ENCODE measurements around the gene EVI2A.

DNA sequence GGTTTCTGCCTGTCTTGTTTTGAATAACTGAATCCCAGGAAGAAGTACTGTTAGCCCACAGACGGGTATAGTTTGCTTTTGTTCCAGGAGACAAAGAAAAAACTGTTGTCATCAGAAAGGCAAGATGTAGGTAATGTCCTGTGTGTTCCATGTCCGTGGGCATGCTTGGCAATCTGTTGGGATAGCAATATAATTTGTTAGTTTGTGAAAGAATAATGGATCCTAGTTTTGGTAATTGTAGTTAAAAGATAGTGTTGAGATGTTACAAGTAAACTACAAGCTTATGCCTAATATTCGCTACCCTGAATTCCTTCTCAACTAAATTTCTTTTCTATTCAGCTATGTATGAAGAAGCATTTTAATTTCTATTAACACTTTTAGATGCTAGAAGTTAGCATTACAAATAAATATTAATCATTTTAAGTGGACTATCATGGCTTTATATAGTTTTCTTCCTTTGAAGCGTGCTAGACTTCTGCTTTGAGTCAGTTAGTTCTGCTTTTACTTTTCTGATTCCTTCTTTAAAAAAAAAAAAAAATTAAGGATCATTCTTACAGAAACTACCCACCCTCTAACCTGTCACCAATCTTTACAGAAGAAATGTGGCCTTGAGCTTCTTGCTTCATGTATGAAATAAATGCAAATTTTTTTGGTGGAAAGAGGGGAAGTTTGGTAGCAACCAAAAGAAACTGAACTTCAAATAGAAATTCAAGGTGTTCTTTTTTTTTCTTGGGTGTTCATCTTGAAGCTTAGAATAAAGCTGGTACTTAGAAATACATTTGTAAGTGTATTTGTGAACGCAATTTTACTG lies 2.4 kb downstream of the EVI2A start:
- TF ChIP-seq CTCF (IDR thresholded peaks at IDR 0.05; ENCODE audit: low read depth, low read length), result no peak
- TF ChIP-seq EZH2phosphoT487 (IDR thresholded peaks at IDR 0.05; ENCODE audit: low read depth), result no peak

Measured in OCI-LY3 (cell line).